ENCODE data around the gene TMEM88. TPM values are rescaled to one million over a fixed set of nuclear protein-coding genes. Genes with fewer than 3 reads are reported as not detected.

TMEM88 gene
- polyA plus RNA-seq, 4 donors, result 3.8 to 17.5 (median 7.3) TPM

- FAIRE-seq, result no peak
- 19 to 38% (median 30%) methylated on average over 12 of the region's 12 CpGs for WGBS, 3 donors
- Histone ChIP-seq H3K4me3 (ENCODE audit: low read depth in 1 of 3, low read length in 3 of 3) (no peak overlapping the region), H3K27me3 (ENCODE audit: control insufficient read depth in 3 of 3, insufficient read depth in 3 of 3, low read length in 3 of 3) (peaks cover 0 to 25% (median 0%) of the 10 kb centered on the region in 3 donors), H3K36me3 (ENCODE audit: control insufficient read depth in 3 of 3, insufficient read depth in 2 of 3, low read depth in 1 of 3, low read length in 3 of 3) (no peaks in the 10 kb centered on the region), H3K4me1 (ENCODE audit: control insufficient read depth in 3 of 3, insufficient read depth in 2 of 3, low read depth in 1 of 3, low read length in 2 of 3) (no peaks in the 10 kb centered on the region), H3K27ac (ENCODE audit: low read depth in 1 of 3, low read length in 2 of 3) (no peak overlapping the region), H3K9me3 (ENCODE audit: control insufficient read depth in 2 of 2, insufficient read depth in 1 of 2, low read depth in 1 of 2, low read length in 1 of 2) (no peaks in the 10 kb centered on the region)
- DNase-seq, result no peak
These were observed 29.5 kb upstream of the TMEM88 start for GRCh38 chr17:7825206-7825990.

- FAIRE-seq (no peak), DNase-seq (no peak)
- Histone ChIP-seq H3K27me3 (ENCODE audit: control insufficient read depth in 3 of 3, insufficient read depth in 3 of 3, low read length in 3 of 3) (peaks cover 0 to 18% (median 0%) of the 10 kb centered on the region in 3 donors), H3K9me3 (ENCODE audit: control insufficient read depth in 2 of 2, insufficient read depth in 1 of 2, low read depth in 1 of 2, low read length in 1 of 2) (no peaks in the 10 kb centered on the region), H3K27ac (ENCODE audit: low read depth in 1 of 3, low read length in 2 of 3) (no peak overlapping the region), H3K36me3 (ENCODE audit: control insufficient read depth in 3 of 3, insufficient read depth in 2 of 3, low read depth in 1 of 3, low read length in 3 of 3) (no peaks in the 10 kb centered on the region), H3K4me3 (ENCODE audit: low read depth in 1 of 3, low read length in 3 of 3) (no peak overlapping the region), H3K4me1 (ENCODE audit: control insufficient read depth in 3 of 3, insufficient read depth in 2 of 3, low read depth in 1 of 3, low read length in 2 of 3) (peaks cover 0 to 12% (median 0%) of the 10 kb centered on the region in 3 donors)
- WGBS, 3 donors, result 81 to 89% (median 87%) methylated on average over 8 of the region's 8 CpGs
These were observed 24.2 kb upstream of the TMEM88 start for GRCh38 chr17:7830616-7831015.

GRCh38 chr17:7831233-7831632 is 23.6 kb upstream of the TMEM88 start:
- Histone ChIP-seq H3K4me1 (ENCODE audit: control insufficient read depth in 3 of 3, insufficient read depth in 2 of 3, low read depth in 1 of 3, low read length in 2 of 3) (peaks cover 0 to 14% (median 0%) of the 10 kb centered on the region in 3 donors), H3K27ac (ENCODE audit: low read depth in 1 of 3, low read length in 2 of 3) (no peak overlapping the region), H3K9me3 (ENCODE audit: control insufficient read depth in 2 of 2, insufficient read depth in 1 of 2, low read depth in 1 of 2, low read length in 1 of 2) (no peaks in the 10 kb centered on the region), H3K4me3 (ENCODE audit: low read depth in 1 of 3, low read length in 3 of 3) (no peak overlapping the region), H3K27me3 (ENCODE audit: control insufficient read depth in 3 of 3, insufficient read depth in 3 of 3, low read length in 3 of 3) (peaks cover 0 to 14% (median 0%) of the 10 kb centered on the region in 3 donors), H3K36me3 (ENCODE audit: control insufficient read depth in 3 of 3, insufficient read depth in 2 of 3, low read depth in 1 of 3, low read length in 3 of 3) (no peaks in the 10 kb centered on the region)
- whole genome bisulfite sequencing, 3 donors, result 73 to 82% (median 81%) methylated on average over 7 of the region's 7 CpGs
- FAIRE-seq, result no peak
- no peak for DNase-seq

- WGBS, 3 donors, result 87% methylated on average over 10 of the region's 10 CpGs
- H3K27ac ChIP-seq (ENCODE audit: low read depth in 1 of 3, low read length in 2 of 3), result no peak overlapping the region
- H3K27me3 ChIP-seq (ENCODE audit: control insufficient read depth in 3 of 3, insufficient read depth in 3 of 3, low read length in 3 of 3), result peaks cover 0 to 14% (median 0%) of the 10 kb centered on the region in 3 donors
- no peak for DNase-seq
- H3K4me3 ChIP-seq (ENCODE audit: low read depth in 1 of 3, low read length in 3 of 3), result no peak overlapping the region
- no peaks in the 10 kb centered on the region for H3K9me3 ChIP-seq (ENCODE audit: control insufficient read depth in 2 of 2, insufficient read depth in 1 of 2, low read depth in 1 of 2, low read length in 1 of 2)
- H3K4me1 ChIP-seq (ENCODE audit: control insufficient read depth in 3 of 3, insufficient read depth in 2 of 3, low read depth in 1 of 3, low read length in 2 of 3), result peaks cover 0 to 25% (median 3%) of the 10 kb centered on the region in 3 donors
- FAIRE-seq, result no peak
- no peaks in the 10 kb centered on the region for H3K36me3 ChIP-seq (ENCODE audit: control insufficient read depth in 3 of 3, insufficient read depth in 2 of 3, low read depth in 1 of 3, low read length in 3 of 3)
These were observed 22.4 kb upstream of the TMEM88 start for GRCh38 chr17:7832431-7832830.

- Histone ChIP-seq H3K36me3 (ENCODE audit: control insufficient read depth in 3 of 3, insufficient read depth in 2 of 3, low read depth in 1 of 3, low read length in 3 of 3) (no peaks in the 10 kb centered on the region), H3K4me3 (ENCODE audit: low read depth in 1 of 3, low read length in 3 of 3) (peak overlapping the region in 2 of 3 donors; percentile 73 to 88), H3K27me3 (ENCODE audit: control insufficient read depth in 3 of 3, insufficient read depth in 3 of 3, low read length in 3 of 3) (peaks cover 0 to 9% (median 0%) of the 10 kb centered on the region in 3 donors), H3K9me3 (ENCODE audit: control insufficient read depth in 2 of 2, insufficient read depth in 1 of 2, low read depth in 1 of 2, low read length in 1 of 2) (no peaks in the 10 kb centered on the region), H3K4me1 (ENCODE audit: control insufficient read depth in 3 of 3, insufficient read depth in 2 of 3, low read depth in 1 of 3, low read length in 2 of 3) (peaks cover 0 to 30% (median 7%) of the 10 kb centered on the region in 3 donors), H3K27ac (ENCODE audit: low read depth in 1 of 3, low read length in 2 of 3) (peak overlapping the region in 1 of 3 donors; percentile 65)
- FAIRE-seq, result no peak
- DNase-seq, result no peak
- WGBS, 3 donors, result 31 to 50% (median 47%) methylated on average over 16 to 19 of the region's 19 CpGs
These were observed 21.7 kb upstream of the TMEM88 start for GRCh38 chr17:7833011-7833794.

GRCh38 chr17:7833795-7834541 is 20.9 kb upstream of the TMEM88 start, which contains the start of gene KDM6B:
Gene KDM6B, plus strand, starts transcription at chr17:7834217. Its CDS starts 11,338 bp downstream, at chr17:7845555.
- WGBS, 3 donors, result 0 to 1% (median 0%) methylated on average over 42 to 49 of the region's 49 CpGs
- Histone ChIP-seq H3K4me3 (ENCODE audit: low read depth in 1 of 3, low read length in 3 of 3) (peak within 1 kb of the TSS; percentile 61 to 88 (median 73)), H3K27me3 (ENCODE audit: control insufficient read depth in 3 of 3, insufficient read depth in 3 of 3, low read length in 3 of 3) (peaks cover 0 to 9% (median 0%) of the 10 kb centered on the region in 3 donors), H3K9me3 (ENCODE audit: control insufficient read depth in 2 of 2, insufficient read depth in 1 of 2, low read depth in 1 of 2, low read length in 1 of 2) (no peaks in the 10 kb centered on the region), H3K4me1 (ENCODE audit: control insufficient read depth in 3 of 3, insufficient read depth in 2 of 3, low read depth in 1 of 3, low read length in 2 of 3) (peaks cover 0 to 36% (median 7%) of the 10 kb centered on the region in 3 donors), H3K36me3 (ENCODE audit: control insufficient read depth in 3 of 3, insufficient read depth in 2 of 3, low read depth in 1 of 3, low read length in 3 of 3) (no peaks in the 10 kb centered on the region), H3K27ac (ENCODE audit: low read depth in 1 of 3, low read length in 2 of 3) (peak within 1 kb of the TSS; percentile 94 to 98 (median 94))
- DNase-seq, result peak; percentile 96 to 97
- no peak for FAIRE-seq

GRCh38 chr17:7834542-7834956 is 20.3 kb upstream of the TMEM88 start:
- peak overlapping the region; percentile 94 to 98 (median 94) for H3K27ac ChIP-seq (ENCODE audit: low read depth in 1 of 3, low read length in 2 of 3)
- peak; percentile 65 to 79 for DNase-seq
- peaks cover 0 to 9% (median 0%) of the 10 kb centered on the region in 3 donors for H3K27me3 ChIP-seq (ENCODE audit: control insufficient read depth in 3 of 3, insufficient read depth in 3 of 3, low read length in 3 of 3)
- H3K4me3 ChIP-seq (ENCODE audit: low read depth in 1 of 3, low read length in 3 of 3), result peak overlapping the region; percentile 61 to 88 (median 73)
- no peaks in the 10 kb centered on the region for H3K36me3 ChIP-seq (ENCODE audit: control insufficient read depth in 3 of 3, insufficient read depth in 2 of 3, low read depth in 1 of 3, low read length in 3 of 3)
- FAIRE-seq, result no peak
- H3K9me3 ChIP-seq (ENCODE audit: control insufficient read depth in 2 of 2, insufficient read depth in 1 of 2, low read depth in 1 of 2, low read length in 1 of 2), result no peaks in the 10 kb centered on the region
- 0 to 2% (median 0%) methylated on average over 10 to 20 of the region's 20 CpGs for WGBS, 3 donors
- peaks cover 0 to 42% (median 7%) of the 10 kb centered on the region in 3 donors for H3K4me1 ChIP-seq (ENCODE audit: control insufficient read depth in 3 of 3, insufficient read depth in 2 of 3, low read depth in 1 of 3, low read length in 2 of 3)

Measured in small intestine (tissue), 7 donors.